CD4-positive, alpha-beta T cell (primary cell): ENCODE data around the gene ESPL1. TPM values are rescaled to one million over a fixed set of nuclear protein-coding genes. Genes with fewer than 3 reads are reported as not detected.
A peak's percentile ranks its signal among the peaks of the same experiment; 100 is the strongest.

Experiments
- ATAC-seq: fragments of 200-7000 bp; cut with Tn5 transposase; one replicate; pipeline ENCODE4 v1.10.0; 2022; ENCODE audit warnings: mild to moderate bottlenecking; ENCODE audit not compliant: poor library complexity
- CTCF ChIA-PET: fragments of 350-600 bp; sonication (Branson Sonifier 250); formaldehyde crosslinking; loops from one replicate; lab custom pipeline; 2021; ENCODE audit warnings: antibody characterized with exemption, inconsistent platforms; lab: Charles Lee
- POLR2A ChIA-PET: fragments of 350-600 bp; sonication (Branson Sonifier 250); formaldehyde crosslinking; loops from one replicate; lab custom pipeline; 2021; ENCODE audit warnings: antibody characterized with exemption, inconsistent platforms; lab: Charles Lee
- DNase-seq, 14 experiments: peaks; one replicate each; pipeline ENCODE4 v3.0.0-alpha.2; 2013 to 2020; ENCODE audit warnings: mixed read lengths in 2 of 14
- H3K27ac ChIP-seq, 2 donors: one replicate each; pipeline versions ENCODE4 v1.5.1 to v1.7.0; 2013; ENCODE audit warnings: low read length in 2 of 2, low read depth in 1 of 2, mild to moderate bottlenecking in 1 of 2
- H3K27me3 ChIP-seq, 2 experiments: 1 replicate in 1 of 2; 2 replicates in 1 of 2; pipeline versions ENCODE4 v1.6.1 to v1.7.0; 2013; ENCODE audit warnings: low read length in 2 of 2, control low read depth in 1 of 2, mild to moderate bottlenecking in 1 of 2, moderate library complexity in 1 of 2; ENCODE audit not compliant: insufficient read depth in 2 of 2, control insufficient read depth in 1 of 2
- H3K36me3 ChIP-seq: one replicate; pipeline ENCODE4 v1.6.1; 2013; ENCODE audit warnings: low read length, control low read depth; ENCODE audit not compliant: insufficient read depth
- H3K4me1 ChIP-seq: one replicate; pipeline ENCODE4 v1.6.1; 2013; ENCODE audit warnings: low read length, control low read depth; ENCODE audit not compliant: insufficient read depth
- H3K4me3 ChIP-seq: one replicate; pipeline ENCODE4 v1.5.1; 2013; ENCODE audit warnings: mild to moderate bottlenecking, low read length, moderate library complexity
- H3K9me3 ChIP-seq, 2 experiments: 1 replicate in 1 of 2; 2 replicates in 1 of 2; pipeline versions ENCODE4 v1.6.1 to v1.7.0; 2013; ENCODE audit warnings: low read length in 2 of 2, mild to moderate bottlenecking in 2 of 2, control low read depth in 1 of 2, moderate library complexity in 1 of 2; ENCODE audit not compliant: control insufficient read depth in 1 of 2, insufficient read depth in 1 of 2
- H3K27ac Mint-ChIP-seq: one replicate; pipeline ENCODE4 v1.8.0; 2020; ENCODE audit warnings: mixed read lengths
- H3K27me3 Mint-ChIP-seq: one replicate; pipeline ENCODE4 v1.8.0; 2021; ENCODE audit warnings: mixed read lengths
- H3K36me3 Mint-ChIP-seq: one replicate; pipeline ENCODE4 v1.8.0; 2021; ENCODE audit warnings: low read depth, mixed read lengths
- H3K4me1 Mint-ChIP-seq: one replicate; pipeline ENCODE4 v1.8.0; 2021; ENCODE audit warnings: low read depth, mixed read lengths
- H3K4me3 Mint-ChIP-seq: one replicate; pipeline ENCODE4 v1.8.0; 2020; ENCODE audit warnings: mild to moderate bottlenecking, mixed read lengths
- H3K9me3 Mint-ChIP-seq: one replicate; pipeline ENCODE4 v1.8.0; 2020; ENCODE audit warnings: mixed read lengths
- intact Hi-C, 2 experiments: fragments of 100-400 bp; cut with DNase I in 1 of 2; cut with micrococcal nuclease in 1 of 2; formaldehyde crosslinking; loops; one replicate each; pipeline versions ENCODE4 v1.15.1 to v1.9.0; 2023 to 2025; cut with DNase I, micrococcal nuclease
- total RNA-seq, 174 experiments: library from RNA in 2 of 174; stranded (reverse) in 2 of 174; gene quantifications; one replicate each; pipeline ENCODE4 v1.2.3 and lab custom pipeline; 2021 to 2026
- TF ChIP-seq, protein P1 (sequence below): fragments of 200-600 bp; IDR thresholded peaks from one replicate; pipeline ENCODE4 v1.8.0; 2022; ENCODE audit warnings: antibody characterized with exemption, mild to moderate bottlenecking

Gene ESPL1
- total RNA-seq, 2 experiments from 2014 or later, result 0.20 to 0.71 TPM

- H3K9me3 ChIP-seq, result no peaks in the 10 kb centered on the region
- ChIA-PET POLR2A (no interaction called here), CTCF (interaction anchor here (1.1 kb wide), 1 partner anchor 14 kb away, joined by 4 read pairs; no protein-coding TSS in a partner anchor)
- intact Hi-C loops, result no loop called here
- ATAC-seq, result no peak
- Mint-ChIP-seq H3K27ac (peak overlapping the region; percentile 62), H3K9me3 (no peaks in the 10 kb centered on the region), H3K27me3 (no peaks in the 10 kb centered on the region), H3K4me1 (peaks cover 77% of the 10 kb centered on the region), H3K4me3 (no peak overlapping the region), H3K36me3 (no peaks in the 10 kb centered on the region)
- H3K27me3 ChIP-seq, result no peaks in the 10 kb centered on the region
- peaks cover 11% of the 10 kb centered on the region for H3K36me3 ChIP-seq
- H3K27ac ChIP-seq, result no peak overlapping the region
- H3K4me1 ChIP-seq, result peaks cover 87% of the 10 kb centered on the region
- TF ChIP-seq, protein P1, sequence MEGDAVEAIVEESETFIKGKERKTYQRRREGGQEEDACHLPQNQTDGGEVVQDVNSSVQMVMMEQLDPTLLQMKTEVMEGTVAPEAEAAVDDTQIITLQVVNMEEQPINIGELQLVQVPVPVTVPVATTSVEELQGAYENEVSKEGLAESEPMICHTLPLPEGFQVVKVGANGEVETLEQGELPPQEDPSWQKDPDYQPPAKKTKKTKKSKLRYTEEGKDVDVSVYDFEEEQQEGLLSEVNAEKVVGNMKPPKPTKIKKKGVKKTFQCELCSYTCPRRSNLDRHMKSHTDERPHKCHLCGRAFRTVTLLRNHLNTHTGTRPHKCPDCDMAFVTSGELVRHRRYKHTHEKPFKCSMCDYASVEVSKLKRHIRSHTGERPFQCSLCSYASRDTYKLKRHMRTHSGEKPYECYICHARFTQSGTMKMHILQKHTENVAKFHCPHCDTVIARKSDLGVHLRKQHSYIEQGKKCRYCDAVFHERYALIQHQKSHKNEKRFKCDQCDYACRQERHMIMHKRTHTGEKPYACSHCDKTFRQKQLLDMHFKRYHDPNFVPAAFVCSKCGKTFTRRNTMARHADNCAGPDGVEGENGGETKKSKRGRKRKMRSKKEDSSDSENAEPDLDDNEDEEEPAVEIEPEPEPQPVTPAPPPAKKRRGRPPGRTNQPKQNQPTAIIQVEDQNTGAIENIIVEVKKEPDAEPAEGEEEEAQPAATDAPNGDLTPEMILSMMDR, result no peak
- H3K4me3 ChIP-seq, result no peak overlapping the region
- no peak for DNase-seq
Measured at GRCh38 chr12:53227836-53228235, 40.3 kb upstream of the ESPL1 start.

DNA sequence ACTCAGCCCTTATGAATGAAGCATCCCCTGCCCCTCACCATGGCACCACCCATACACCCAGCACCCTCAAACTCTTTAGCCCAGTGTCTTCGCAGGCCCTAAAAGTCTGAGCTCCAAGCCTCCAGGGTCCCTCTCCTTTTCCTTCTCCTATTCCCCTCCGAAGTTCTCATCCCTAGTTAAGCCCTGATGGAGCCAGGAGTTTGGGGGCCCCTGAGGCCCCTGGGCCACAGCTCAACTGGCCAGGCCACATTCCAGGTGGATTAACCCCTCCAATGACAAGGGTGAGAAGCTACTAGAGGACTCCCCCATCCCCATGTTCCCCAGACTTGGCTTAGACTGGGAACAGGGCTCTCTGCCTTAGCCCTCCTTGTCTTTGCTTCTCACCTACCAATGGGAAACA, 38.6 kb upstream of the ESPL1 start:
- peaks cover 87% of the 10 kb centered on the region for H3K4me1 ChIP-seq
- Mint-ChIP-seq H3K36me3 (no peaks in the 10 kb centered on the region), H3K27me3 (no peaks in the 10 kb centered on the region), H3K9me3 (no peaks in the 10 kb centered on the region), H3K4me3 (peak overlapping the region; percentile 85), H3K4me1 (peaks cover 73% of the 10 kb centered on the region), H3K27ac (peak overlapping the region; percentile 62)
- H3K4me3 ChIP-seq, result no peak overlapping the region
- H3K9me3 ChIP-seq, result no peaks in the 10 kb centered on the region
- POLR2A ChIA-PET, result interaction anchor here (1.0 to 1.3 kb wide), 3 partner anchors 10 to 39 kb away, joined by 3 to 9 read pairs (median 4); partner anchors contain the start of genes ESPL1 and ITGB7
- H3K27ac ChIP-seq, result peak overlapping the region; percentile 4 to 48
- H3K27me3 ChIP-seq, result no peaks in the 10 kb centered on the region
- peaks cover 11% of the 10 kb centered on the region for H3K36me3 ChIP-seq
- CTCF ChIA-PET, result interaction anchor here (1.0 kb wide), 1 partner anchor 23 kb away, joined by 3 read pairs; a partner anchor contains a TSS
- DNase-seq, result no peak
- intact Hi-C loops, result no loop called here
- TF ChIP-seq, protein P1, result no peak
- no peak for ATAC-seq

GRCh38 chr12:53230108-53230845, 37.8 kb upstream of the ESPL1 start:
- Histone ChIP-seq H3K4me1 (peaks cover 87% of the 10 kb centered on the region), H3K9me3 (no peaks in the 10 kb centered on the region), H3K36me3 (peaks cover 11% of the 10 kb centered on the region), H3K4me3 (peak overlapping the region; percentile 7), H3K27me3 (no peaks in the 10 kb centered on the region), H3K27ac (peak overlapping the region; percentile 10 to 48)
- no peak for ATAC-seq
- DNase-seq, result peak in 1 of 14 experiments; percentile 55
- H3K4me3 Mint-ChIP-seq, result peak overlapping the region; percentile 85
- CTCF ChIA-PET, result interaction anchor here (0.5 kb wide), 1 partner anchor 215 kb away, joined by 4 read pairs; no protein-coding TSS in a partner anchor
- POLR2A ChIA-PET, result interaction anchor here (1.0 to 1.3 kb wide), 3 partner anchors 10 to 38 kb away, joined by 3 to 9 read pairs (median 4); partner anchors contain the start of genes ESPL1 and ITGB7
- intact Hi-C loops, result no loop called here
- H3K27ac Mint-ChIP-seq, result peak overlapping the region; percentile 62
- no peaks in the 10 kb centered on the region for H3K27me3 Mint-ChIP-seq
- TF ChIP-seq, protein P1, result no peak
- peaks cover 67% of the 10 kb centered on the region for H3K4me1 Mint-ChIP-seq
- no peaks in the 10 kb centered on the region for H3K9me3 Mint-ChIP-seq
- H3K36me3 Mint-ChIP-seq, result no peaks in the 10 kb centered on the region
